Measurements from ENCODE around the gene ASPSCR1.
"Not testable (repeated sequence)": the region's sequence is repeated elsewhere in the genome, so short reads cannot be mapped to it uniquely, and the experiment has no call there.

ASPSCR1 gene

DNA sequence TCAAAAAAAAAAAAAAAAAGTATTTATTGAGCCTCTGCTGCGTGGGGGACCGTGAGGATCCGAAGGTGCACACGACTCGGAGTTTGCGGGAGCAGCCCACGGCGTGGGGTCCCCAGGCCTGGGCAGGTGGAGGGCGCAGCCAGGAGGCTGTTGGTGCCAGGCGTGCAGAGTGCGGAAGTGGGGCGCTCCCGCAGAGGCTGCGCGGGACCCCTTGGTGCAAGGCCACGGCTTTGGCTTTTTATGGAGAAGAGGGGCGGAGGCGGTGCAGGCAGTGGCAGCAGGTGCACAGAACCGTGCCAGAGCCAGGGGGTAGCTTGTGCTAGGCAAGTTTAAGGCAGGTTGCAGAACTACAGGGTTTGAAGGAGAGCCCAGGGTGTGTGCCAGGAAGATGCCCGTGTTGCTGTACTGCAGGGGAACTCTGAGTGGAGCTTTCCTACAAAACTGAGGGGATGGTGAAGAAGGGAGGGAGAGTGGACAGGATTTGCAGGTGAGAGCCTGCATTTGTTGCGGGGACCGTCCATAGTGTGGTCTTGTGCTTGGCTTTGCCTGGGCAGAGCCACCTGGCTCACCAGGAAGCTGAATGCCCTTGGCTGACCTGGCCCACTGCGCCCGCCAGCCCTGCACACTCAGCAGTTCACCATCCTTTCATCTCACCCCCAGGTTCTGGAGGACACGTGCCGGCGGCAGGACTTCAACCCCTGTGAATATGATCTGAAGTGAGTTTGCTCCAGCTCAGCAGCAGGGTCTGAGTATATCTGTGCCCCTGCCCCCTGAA, 1.3 kb downstream of the ASPSCR1 start:
- no peak for FAIRE-seq

GRCh38 chr17:81980122-81980521, 2.7 kb downstream of the ASPSCR1 start:
- no peak for FAIRE-seq

More for the DNA sequence above, 1.3 kb downstream of the ASPSCR1 start:
- no peak for DNase-seq (ENCODE audit: insufficient read length, low spot score)

DNA sequence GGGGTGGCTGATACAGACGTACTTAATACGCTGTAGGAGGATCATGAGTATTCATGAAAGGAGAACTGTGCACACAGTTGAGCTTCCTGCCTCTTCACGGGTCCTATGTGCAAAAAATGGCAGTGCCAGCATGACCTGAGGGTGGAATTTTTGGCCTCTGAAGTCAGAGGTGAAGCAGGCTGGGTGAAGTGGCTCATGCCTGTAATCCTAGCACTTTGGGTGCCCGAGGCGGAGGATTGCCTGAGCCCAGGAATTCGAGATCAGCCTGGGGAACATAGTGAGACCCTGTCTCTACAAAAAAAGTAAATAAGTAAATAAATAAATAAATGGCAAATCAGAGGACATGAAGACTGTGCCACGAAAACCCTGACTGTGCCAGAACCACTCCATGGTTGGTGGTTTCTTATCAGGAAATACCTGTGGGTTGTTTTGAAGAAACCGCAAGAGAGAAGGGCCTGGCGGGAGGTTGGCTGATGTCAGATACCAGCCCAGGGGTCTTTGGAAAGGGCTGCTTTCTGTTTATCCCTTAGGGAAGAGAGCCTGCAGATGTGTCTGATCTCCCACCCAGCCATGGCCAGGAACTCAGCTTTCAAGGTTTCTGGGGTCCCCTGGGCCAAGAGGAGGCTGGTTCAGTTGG, 3.4 kb downstream of the ASPSCR1 start:
- FAIRE-seq (no peak), DNase-seq (ENCODE audit: insufficient read length, low spot score) (no peak)

More at GRCh38 chr17:81980122-81980521, 2.7 kb downstream of the ASPSCR1 start:
- DNase-seq (ENCODE audit: insufficient read length, low spot score) = no peak

DNA sequence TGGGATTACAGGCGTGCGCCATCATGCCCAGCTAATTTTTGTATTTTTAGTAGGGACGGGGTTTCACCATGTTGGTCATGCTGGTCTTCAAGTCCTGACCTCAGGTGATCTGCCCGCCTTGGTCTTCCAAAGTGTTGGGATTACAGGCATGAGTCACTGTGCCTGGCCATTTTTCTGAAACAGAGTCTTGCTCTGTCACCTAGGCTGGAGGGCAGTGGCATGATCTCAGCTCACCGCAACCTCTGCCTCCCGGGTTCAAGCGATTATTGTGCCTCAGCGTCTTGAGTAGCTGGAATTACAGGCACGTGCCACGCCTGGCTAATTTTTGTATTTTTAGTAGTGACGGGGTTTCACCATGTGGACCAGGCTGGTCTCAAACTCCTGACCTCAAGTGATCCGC, 4.1 kb downstream of the ASPSCR1 start:
- not testable (repeated sequence) for FAIRE-seq

GRCh38 chr17:81983011-81983638, 5.7 kb downstream of the ASPSCR1 start:
- FAIRE-seq (no peak), DNase-seq (ENCODE audit: insufficient read length, low spot score) (no peak)

More for the DNA sequence above, 4.1 kb downstream of the ASPSCR1 start:
- not testable (repeated sequence) for DNase-seq (ENCODE audit: insufficient read length, low spot score)

GRCh38 chr17:81983639-81984373, 6.4 kb downstream of the ASPSCR1 start:
- no peak for DNase-seq (ENCODE audit: insufficient read length, low spot score)
- no peak for FAIRE-seq

- FAIRE-seq = no peak
- DNase-seq (ENCODE audit: insufficient read length, low spot score) = no peak
Measured at GRCh38 chr17:81984773-81985410, 7.5 kb downstream of the ASPSCR1 start.

DNA sequence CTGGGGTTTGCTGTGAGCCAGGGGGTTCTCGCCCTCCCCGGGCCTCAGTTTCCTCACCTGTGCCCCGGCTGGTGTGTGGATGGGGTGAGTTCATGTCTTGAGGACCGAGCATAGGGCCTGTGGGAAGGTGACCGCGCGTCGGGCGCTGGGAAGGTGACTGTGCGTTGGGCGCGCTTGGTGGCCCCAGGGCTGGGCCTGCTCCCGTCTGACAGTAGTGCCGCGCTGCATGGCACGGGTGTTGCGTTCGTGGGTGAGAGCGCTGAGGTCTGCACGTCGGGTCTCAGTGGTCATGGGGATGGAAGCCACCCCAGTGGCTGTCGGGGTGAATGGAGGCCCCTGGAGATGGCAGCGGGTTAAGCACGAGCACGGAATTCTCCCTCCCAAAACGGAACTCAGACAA, 9.2 kb downstream of the ASPSCR1 start:
- FAIRE-seq (no peak), DNase-seq (ENCODE audit: insufficient read length, low spot score) (no peak)

- no peak for FAIRE-seq
Measured at GRCh38 chr17:81987161-81987770, 9.8 kb downstream of the ASPSCR1 start.

GRCh38 chr17:81990836-81991683, 13.6 kb downstream of the ASPSCR1 start:
- FAIRE-seq (no peak), DNase-seq (ENCODE audit: insufficient read length, low spot score) (no peak)

More at GRCh38 chr17:81987161-81987770, 9.8 kb downstream of the ASPSCR1 start:
- DNase-seq (ENCODE audit: insufficient read length, low spot score) = no peak

- DNase-seq (ENCODE audit: insufficient read length, low spot score) (no peak), FAIRE-seq (no peak)
Measured at GRCh38 chr17:81991684-81992305, 14.4 kb downstream of the ASPSCR1 start.

DNA sequence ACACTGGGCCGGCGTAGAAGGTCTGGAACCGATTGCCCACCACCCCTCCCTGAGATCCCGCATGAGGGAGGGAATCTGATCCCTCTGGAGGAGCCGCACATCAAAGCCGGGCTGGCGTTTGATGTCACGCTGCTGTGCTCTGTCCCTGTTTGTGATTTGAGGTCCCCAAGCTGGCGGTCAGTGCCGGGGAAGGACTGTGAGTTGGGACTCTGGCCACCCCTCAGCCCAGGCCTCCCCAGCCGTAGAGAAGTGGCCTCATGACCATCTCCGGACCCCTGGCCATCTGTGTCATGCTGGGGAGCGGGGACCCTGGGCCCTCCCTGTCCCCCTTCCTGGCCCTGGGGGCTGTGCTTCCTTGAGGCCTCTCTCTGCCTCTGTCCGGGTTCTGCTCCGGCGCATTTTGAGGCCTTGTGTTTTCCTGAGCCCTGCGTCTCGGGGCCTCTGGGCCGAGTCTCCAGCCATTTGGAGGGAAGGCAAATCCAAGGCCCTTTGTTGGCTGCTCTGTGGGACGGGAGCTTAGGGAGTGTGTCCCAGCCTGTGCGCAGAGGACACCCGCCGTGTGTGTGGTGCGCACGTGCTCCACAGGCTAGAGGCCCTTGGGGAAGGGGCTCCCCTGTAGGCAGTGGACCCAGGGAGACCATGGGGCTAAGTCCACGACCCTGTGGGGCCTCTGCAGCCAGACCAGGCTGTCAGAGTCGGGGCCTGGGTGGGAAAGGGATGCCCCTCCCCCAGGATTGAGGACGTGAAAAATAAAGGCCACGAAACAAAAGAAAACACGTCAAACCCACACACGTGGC, 15.1 kb downstream of the ASPSCR1 start:
- no peak for DNase-seq (ENCODE audit: insufficient read length, low spot score)
- no peak for FAIRE-seq

DNA sequence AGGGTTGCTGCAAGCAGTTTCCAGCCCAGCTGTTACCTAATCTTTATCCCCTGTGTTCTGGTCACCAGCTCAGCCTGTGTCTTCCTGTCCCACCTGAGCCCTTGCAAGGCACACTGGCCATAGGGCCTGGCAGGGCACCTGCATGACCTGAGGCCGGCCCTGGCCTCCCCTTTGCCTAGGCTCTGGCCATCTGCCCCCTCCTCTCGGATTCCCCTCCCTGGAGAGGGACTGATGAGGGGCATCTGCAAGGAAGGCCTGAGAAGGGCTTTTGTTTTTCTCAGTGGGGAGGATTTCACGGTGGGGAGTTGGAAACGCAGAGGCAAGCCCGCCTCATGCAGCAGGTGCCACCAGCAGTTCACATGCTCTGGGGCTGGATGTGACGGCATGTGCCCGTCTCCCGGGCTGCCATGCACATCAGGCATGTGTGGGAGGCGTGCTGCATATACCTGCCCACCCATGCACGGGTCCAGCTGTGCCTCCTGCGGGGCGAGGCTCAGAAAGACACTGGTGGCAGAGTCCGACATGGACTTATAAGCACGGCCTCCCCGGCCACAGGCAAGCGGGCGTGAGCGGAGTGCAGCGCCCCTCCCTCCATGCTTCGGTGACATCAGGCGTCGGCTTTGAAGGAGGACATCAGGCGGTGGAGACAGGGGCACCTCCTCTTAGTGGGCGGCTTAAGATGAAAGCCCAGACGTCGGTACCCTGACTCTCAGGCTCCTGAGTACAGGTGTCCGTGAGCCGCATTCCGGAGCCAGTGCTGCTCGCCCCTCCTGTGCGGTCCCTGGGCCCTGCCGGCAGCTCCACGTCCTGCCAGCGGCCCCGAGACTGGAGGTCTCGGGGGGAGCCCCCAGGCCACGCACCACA, 16.5 kb downstream of the ASPSCR1 start:
- DNase-seq (ENCODE audit: insufficient read length, low spot score) = no peak

DNA sequence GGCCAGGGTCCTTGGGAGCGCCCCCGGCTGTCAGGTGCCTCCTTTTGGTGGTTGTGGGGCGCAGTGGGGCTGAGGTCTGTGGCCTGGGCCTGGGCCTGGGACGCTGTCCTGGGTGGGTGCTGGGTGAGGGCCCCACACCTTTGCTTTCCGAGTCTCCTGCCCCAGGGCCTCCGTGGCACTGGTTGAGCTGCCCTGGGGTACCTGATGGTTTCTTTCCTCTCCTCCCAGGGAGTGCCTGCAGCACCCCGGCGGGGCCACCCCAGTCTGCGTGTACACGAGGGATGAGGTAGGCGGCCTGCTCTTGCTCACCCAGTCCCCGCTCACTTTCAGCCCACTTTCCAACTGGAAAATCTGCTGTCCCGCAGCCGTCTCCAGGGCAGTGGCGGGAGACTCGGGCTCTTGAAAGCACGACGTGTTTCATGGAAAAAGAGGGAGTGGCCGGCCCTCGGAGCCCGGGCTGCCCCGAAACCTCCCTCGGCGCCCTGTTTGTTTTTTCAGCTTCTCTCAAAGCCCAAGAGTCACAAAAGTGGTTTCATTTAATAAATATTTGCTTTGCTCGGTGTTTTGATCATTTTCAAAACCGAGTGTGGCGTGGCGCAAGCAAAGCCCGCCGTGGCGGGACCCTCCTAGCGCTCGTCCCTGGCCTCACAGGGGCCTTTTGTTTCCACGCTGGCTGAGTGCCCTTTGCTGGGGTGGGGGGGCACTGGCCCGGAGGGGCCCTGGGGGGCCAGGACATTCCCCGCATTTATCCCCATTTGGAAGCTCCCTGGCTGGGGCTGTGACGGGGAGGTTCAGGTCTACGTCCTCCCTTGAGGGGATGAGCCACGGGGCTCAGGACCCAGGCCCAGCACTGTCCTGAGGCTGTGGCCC, 17.4 kb downstream of the ASPSCR1 start:
- no peak for DNase-seq (ENCODE audit: insufficient read length, low spot score)
- no peak for FAIRE-seq

More for the DNA sequence above, 16.5 kb downstream of the ASPSCR1 start:
- FAIRE-seq = no peak

DNA sequence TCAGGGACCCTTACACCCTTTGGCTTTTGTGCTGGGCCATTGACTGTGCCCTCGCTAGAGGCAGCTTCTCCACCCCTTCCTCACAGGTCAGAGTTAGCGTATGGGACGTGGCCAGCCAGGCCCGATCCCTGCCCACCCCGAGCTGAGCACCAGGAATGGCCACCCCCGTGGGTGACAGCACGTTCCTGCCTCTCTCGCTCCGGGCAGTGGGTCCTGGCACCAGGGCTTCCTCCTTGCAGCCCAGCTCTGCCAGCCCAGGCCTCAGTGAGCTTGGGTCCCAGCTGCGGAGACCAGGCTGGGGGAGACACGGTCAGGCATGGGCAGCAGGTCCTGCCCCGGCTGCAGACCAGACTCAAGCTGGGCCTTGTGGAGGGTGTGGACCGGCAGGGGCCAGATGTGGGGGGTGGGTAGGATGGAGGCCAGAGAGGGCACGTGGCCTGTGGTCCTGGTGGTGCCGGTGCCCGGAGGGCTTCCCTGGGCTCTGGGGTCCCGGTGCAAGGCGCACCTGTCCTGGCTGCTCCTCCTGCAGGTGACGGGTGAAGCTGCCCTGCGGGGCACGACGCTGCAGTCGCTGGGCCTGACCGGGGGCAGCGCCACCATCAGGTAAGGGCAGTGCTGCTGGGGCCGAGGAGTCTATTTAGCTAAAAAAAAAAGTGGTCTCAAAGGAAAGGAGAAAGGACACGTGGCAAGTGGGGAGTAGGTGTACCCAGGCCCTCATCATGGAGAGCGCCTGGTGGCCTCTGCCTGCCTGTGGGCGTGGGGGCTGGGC, 18.2 kb downstream of the ASPSCR1 start:
- no peak for FAIRE-seq
- DNase-seq (ENCODE audit: insufficient read length, low spot score) = no peak
